Hematopoietic multipotent progenitor cell treated with erythropoietin and hydrocortisone succinate and interleukin-3 and kit ligand, for 6 days (in vitro differentiated cells): ENCODE results near the gene ST6GALNAC6.
"Not testable (repeated sequence)": the region's sequence is repeated elsewhere in the genome, so short reads cannot be mapped to it uniquely, and the experiment has no call there.

ENCODE experiments used
- DNase-seq: peaks from one replicate; pipeline ENCODE4 v3.0.0-alpha.2; 2015

The ST6GALNAC6 gene

DNA sequence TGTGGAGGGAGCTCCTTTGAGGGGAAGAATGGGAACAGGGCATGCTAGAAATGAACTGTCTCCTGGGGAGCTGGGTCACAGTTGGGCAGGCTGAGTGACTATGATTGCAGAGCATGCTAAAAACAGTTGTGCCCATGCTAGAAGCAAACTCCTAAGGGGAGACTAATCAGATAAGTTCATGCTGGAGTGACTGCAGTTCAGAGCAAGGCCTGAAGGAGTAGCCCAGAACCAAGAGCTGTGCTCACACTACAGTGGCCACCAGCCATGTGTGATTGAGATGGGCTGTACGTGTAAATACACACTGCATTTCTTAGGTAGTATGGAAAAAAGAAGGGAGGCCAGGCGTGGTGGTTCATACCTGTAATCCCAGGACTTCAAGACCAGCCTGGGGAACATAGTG, 11.6 kb downstream of the ST6GALNAC6 start:
- DNase-seq, result peak; percentile 87

DNA sequence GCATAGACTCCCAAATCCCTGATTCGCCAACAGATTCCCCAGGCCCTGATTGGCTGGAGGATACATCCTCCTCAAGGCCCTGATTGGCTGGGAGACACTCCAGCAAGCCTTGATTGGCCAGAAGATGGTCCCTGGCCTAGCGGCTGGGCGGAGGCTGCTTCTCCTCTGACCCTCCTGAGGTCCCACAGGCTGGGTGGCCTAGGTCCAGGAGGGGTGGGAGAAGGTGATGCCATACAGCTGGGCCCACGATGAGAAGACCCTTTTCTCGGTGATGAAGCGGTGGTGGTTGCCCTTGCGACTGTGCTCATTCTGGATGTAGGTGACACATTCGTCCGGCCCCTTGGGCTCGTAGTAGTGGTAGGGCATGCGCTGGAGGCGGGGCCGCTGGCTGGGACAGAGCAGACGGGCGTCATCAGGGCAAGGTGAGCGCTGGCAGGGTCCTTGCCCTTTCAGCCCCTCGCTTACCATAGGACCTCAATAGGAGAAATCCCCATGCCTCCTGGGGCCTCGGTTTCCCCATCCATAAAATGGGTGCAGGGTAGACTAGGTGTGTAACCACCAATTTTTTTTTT, 12.9 kb downstream of the ST6GALNAC6 start:
- no peak for DNase-seq

DNA sequence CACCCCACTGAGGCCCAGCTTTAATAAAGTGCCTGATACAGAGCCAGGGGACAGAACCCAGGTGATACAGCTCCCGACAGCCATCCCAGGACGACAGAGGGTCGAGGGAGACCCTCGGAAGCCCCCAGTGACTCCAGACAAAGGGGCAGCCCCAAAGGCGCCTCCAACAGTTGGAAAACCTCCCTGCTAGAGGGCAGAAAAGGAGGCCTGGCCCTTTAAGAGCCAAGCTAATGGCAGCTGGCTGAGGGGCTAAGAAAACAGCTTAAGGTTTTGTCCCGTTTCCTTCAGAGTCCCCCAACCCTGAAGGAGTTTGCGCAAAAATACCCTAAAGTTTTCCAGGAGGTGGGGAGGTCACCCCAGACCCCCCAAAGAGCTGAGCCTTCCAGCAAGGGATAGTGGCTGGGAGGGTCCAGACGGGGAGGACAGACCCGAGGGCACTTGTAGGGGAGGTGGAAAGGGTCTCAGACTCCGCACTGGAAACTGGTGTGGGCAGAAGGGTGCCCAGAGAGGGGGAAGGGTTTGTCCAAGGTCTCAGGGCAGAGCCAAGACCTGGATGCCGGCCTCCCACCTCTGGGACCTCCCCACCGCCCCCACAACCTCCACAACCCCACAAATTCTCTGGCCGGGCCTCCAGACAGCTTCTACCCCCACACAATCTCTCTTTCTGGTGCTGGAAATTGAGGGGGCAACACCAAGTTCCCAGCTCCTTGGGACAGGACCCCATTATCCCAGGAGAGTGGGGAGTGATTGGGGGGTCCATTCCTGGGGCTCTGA, 13.7 kb downstream of the ST6GALNAC6 start:
- DNase-seq, result no peak

DNA sequence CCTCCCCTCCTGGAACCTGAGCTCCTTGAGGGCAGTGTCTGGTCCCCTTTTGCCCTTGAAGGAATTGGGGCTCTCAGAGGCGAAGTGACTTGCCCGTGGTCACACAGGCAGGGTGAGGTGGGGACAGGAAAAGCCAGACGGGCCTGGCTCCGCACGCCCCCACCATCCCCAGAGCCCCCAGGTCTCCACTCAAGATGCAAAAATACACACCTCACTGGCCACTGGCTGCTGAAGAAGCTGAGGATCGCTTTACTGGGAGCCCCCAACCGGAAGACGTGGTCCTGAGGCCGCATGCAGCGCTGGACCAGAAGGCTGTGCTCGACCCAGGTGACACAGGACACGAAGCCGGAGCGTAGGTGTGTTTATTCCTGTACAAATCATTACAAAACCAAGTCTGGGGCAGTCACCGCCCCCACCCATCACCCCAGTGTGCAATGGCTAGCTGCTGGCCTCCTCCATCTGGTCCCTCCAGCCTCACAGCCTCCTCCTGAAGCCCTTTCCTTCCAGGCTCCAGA, 14.4 kb downstream of the ST6GALNAC6 start:
- no peak for DNase-seq

DNA sequence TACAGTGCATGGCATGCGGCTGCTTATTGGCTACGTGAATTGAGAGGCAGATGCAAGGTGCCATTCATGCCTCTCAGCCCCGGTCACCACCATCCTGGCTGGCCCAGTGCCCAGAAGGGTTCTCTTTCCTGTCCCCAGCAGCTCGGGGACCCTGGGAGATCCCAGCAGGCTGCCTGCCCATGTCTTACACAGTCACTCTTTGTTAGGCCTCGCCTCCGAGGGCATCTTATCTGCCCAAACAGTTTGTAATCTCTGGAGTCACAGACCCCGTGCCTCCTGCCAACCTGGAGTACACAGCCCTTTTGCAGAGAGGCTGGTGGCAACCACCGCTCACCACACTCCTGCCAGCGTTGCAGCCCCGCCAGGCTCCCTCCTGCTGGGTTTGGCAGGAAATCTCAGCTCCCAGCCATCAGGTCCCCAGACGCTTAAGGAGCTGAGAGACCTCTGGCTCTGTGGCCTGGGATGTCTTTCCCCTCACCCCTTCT, 14.9 kb downstream of the ST6GALNAC6 start:
- DNase-seq, result peak; percentile 98

DNA sequence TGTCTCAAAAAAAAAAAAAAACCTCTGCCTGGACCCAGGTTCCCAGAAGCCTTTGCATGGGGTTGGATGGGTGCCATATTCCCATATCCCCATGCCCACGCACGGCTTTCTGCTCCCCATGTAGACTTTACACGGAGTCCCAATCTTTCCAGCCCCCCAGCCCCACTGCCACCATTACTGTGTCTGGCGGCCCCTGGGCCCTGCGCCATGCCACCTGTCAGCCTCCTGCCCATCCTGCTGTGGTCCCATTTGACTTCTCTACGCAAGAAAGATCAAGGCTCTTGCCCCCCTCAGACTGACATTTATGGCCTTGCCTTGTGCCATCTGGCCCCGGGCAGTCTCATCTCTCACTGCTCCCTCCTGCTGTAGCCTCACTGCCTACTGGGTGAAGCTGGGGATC, 15.4 kb downstream of the ST6GALNAC6 start:
- DNase-seq, result no peak

DNA sequence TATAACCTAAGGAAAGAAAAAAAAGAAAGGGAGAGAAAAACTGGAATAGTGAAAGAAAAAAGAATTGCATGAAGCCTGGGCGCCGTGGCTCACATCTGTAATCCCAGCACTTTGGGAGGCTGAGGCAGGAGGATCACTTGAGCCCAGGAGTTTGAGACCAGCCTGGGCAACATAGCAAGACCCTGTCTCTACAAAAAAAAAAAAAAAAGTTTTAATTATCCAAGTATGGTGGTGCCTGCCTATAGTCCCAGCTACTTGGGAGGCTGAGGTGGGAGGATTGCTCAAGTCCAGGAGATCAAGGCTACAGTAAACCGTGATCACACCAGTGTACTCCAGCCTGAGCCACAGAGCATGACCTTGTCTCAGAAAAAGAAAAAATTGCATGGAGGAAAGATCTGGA, 17.7 kb downstream of the ST6GALNAC6 start:
- not testable (repeated sequence) for DNase-seq

DNA sequence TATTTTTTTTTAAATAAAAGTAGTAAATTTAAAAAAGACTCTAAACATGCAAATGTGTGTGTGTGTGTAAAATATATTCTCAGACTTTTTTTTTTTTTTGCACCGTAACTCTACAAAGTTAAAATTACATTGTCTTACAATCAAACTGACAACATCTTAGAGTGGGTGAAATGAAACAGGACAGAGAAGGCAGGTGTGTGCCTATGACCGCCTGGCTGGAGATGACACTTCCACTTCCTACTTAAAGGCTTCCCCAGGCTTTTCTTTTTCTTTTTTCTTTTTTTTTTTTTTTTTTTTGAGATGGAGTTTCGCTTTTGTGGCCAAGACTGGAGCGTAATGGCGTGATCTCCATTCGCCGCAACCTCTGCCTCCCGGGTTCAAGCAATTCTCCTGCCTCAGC, 19.3 kb downstream of the ST6GALNAC6 start:
- DNase-seq, result no peak

DNA sequence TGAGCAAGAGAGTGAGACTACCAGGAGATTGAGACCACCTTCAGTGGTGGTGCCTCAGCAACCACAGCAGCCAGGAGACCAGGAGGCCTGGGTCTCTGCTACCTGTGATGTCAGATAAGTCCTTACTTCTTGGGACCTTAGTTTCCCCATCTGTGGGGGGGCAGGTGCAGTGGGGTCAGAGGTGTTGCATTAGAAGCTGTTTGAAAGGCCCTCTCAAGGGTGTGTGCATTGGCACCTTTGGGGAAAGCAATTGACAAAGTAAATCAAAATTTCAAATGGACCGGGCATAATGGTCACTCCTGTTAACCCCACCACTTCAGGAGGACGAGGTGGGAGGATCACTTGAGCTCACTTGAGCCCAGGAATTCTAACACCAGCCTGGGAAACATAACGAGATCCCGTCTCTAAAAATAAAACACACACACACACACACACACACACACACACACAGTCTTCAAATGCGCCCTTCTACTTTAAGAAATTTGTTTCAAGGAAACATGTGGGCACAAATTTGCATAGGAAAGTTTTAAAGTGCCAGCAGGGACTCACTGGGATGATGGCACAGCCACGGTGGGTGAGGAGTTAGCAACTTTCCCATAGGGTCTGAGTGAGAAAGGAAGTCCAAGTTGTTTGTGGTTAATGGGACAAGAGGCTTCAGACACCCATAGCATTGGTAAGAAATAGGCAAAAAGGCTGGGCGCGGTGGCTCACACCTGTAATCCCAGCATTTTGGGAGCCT, 20.6 kb downstream of the ST6GALNAC6 start:
- DNase-seq, result no peak

DNA sequence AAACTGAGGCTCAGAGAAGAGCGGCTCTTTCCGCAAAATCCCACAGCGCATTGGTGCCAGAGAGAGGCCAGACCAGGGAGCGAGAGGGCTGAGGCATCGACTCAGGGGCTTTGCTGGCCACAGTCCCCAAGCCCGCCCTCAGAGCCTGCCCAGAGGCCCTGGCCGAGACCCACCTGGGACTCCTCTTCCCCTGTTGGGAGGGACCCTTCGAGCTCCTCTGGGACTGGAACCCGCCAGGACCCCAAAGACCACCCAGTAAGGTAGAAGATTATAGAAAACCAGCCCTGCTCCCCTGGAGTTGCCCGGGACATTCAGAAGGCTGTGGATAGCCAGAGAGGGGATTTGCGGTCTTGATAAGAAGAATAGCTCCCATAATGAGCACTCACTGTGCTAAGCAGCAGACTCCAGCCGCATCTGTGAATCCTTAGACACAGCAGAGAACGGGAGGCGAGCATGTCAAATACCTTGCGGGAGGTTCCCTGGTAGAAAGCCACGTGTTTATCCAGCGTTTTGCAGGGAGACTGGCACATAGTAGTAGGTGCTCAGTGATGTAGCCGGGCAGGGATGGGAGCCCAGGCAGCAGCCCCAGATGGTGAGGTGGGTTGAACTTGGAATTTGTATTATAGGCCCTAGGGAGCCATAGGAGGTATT, 21.3 kb downstream of the ST6GALNAC6 start:
- no peak for DNase-seq

DNA sequence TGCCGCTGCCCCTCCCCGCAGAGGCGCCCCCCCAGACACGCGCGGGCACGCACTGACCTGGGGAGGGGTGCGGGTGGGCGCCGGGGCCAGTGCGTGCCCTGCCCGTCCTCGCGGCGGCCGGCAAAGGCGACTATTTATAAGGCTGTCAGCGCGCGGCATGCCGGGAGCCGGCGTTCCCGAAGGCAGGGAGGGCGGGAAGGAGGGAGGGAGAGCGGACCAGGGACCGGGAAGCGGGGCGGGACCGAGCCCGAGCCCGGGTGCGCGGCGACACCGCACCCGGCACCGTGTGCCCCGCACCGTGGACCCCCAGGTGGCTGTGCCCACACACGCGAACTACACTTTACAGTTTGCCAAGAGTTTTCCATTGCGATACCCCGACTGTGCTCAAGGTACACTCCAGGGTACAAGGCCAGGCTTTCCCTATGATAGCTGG, 21.8 kb downstream of the ST6GALNAC6 start, which contains the start of gene AK1:
TSS of gene AK1 (minus strand) at position 110 of the 433 bp plus-strand sequence. CDS start 3,058 bp downstream, outside the sequence.
- no peak for DNase-seq

DNA sequence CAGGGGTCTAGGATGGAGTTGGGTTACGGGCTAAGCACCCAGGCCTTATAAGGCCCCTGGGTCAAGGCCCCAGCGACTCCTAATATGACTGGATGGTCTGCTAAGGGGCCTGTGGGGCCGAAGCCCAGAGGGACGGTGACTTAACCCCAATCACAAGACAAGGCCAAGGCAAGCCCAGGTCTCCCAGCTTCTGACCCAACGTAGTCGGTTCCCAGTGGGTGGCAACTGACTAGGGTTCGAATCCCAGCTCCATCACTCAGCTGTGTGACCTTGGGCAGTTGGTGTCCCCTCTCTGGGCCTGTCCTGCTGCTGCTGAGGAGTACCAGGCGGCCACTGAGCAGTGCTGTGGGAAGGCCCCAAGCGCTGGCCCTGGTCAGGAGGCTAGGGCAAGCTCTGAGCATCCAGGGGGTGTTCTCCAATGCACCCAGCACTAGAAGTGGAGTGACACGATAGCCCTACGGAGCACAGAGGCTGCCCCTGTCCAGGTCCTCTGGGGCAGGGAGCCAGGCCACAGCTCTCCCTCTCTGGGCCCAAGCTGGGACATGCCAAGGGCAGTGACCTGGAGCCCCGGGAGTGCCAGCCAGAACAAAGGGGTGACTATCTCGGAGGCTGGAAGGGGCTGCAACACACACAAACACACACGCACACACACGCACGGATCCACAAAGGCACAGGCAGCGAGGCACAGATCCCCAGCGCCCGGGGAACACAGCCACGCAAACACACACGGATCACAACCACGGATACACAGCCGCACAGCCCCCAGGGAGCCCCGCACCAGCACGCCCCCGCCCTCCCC, 22.4 kb downstream of the ST6GALNAC6 start:
- DNase-seq, result no peak

DNA sequence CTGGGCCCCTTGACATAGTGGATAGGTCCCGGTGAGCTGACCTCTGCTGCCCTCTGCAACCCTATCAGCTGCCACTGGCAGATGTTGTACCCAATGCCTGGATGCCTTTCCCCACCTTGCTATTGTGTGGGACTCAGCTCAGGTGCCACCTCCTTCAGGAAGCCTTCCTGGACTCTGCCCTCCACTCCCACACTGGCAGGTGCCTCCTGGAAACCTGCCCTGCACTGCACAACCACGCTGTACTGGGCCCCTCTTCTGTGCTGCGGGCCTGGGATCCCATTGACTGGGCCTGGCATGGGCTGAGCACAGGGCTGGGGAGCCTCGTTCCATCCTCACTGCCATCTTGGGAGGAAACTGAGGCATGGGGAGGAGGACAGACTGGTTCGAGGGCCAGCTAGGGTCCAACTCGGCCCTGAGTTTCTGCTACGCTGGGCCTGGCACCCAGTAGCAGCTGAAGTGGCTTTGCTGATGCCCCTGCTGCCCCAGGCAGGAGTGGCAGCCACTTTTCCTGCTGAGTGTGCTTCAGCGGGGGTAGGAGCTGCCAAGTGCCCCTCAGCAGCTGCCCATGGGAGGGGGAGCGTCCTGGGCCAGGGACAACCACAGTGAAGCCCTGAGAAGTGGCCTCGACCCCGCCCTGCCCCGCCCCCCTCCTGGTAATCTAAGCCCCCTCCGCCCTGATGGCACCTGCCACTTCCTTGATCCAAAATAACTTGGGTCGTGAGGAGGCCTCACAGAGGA, 23.2 kb downstream of the ST6GALNAC6 start:
- no peak for DNase-seq

DNA sequence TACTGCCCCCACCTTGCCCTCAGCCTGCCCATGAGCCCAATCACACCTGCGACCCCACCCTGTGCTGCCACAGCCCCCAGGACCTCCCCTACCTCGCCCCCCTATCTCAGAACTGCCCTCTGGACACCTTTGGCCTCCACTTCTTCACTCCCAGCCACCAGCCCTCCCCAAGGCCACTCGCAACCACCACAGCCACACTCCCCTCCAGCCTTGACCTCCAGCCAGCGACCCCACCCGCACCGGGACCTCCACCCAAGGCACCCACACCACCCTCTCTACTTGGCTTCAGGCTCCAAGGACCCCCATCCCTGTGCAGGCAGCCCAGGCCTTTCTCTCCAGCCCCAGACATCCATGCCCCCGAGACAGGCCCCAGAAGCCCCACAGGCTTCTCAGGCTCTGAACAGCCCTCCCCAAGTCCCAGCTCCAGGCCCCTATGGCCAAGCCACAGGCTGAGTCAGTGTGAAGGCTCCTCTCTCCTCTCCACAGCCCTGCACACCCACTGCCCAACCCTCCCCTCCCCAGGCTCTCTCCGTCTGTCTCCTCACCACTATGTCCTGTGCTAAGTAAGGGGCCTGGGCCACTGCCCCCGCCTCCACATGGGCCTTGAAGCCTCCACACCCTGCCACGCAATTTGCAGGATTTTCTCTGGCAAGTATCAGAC, 24.0 kb downstream of the ST6GALNAC6 start:
- DNase-seq, result no peak

DNA sequence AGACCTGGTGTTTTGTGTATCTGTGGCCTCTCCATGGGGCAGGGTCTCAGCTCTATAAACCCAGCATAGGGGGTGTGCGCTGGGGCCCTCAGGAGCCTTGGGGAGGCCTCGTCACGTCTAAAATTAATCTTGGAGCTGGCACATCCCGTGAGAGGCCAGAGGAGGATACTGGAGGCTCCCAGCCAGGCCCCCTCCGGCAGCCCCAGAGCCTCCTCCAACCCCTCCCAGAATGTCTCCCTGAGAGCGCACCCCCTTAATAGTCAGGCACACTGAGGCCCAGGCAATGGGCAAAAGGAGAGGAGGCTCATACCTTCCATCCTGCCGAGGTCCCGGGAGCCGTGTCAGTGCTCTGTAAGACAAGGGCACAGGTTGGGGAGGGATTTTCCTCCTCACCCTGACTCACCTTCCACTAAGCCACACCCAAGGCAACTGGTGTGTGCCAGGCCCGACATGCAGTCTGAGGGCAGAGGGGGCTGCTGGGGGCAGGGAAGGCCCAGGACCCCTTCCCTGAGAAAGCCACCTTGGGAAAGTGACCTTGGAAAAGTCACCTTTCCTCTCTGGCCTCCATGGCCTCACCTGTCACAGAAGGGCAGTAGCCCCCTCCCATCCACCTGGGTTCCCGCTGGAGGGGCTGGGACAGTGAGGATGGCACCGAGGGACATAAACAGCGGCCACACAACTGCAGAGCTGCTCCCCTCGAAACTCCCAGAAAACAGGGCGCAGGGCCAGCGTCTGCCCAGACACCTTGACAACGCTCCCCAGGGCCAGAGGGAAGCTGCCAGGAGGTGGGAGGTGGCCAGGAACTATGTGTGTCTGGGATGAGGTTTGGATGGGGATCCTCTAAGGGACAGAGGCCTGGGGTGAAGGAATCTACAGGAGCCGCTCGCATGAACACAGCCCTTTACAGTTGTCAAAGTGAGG, 24.8 kb downstream of the ST6GALNAC6 start:
- DNase-seq, result no peak

DNA sequence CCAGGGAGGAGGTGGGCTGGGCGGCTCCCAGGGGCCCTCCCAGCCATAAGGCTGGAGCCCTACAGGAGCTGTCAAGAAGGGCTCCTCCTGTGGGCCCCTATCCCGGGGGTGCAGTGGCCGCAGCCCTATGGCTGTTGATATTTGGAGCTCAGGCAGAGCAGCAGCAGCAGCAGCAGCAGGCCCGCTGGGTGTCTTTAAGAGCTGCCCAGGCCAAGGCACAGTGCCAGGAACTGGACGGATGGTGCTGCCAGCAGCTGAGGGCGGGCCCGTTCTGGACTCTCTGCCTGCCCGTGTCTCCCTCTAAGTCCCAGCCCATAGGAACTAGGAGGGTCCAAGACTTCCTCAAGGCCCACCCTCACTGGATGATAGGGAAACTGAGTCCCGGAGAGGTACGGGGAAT, 25.5 kb downstream of the ST6GALNAC6 start:
- no peak for DNase-seq

DNA sequence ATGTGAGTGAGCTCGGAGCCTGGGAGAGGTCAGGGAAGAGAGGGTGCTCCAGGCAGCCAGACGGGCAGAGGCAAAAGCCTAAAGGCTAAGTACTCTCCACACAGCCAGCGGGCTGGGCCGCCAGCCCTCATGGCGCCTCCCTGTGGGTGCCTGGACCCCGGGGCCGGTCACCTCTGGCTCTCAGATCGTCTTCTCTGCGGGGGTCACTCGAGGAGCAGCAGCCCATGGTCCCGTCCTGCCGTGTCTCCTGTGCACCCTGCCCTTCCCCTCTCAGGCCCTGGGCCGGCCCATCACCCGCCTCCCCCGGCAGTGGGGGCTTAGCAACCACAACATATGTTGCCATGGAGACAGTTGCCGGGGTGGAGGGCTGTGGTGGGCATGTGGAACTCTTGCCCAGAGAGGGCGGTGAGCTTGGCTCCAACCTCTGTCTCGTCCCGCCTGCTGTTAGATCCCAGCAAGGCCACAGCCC, 26.1 kb downstream of the ST6GALNAC6 start:
- DNase-seq, result no peak

DNA sequence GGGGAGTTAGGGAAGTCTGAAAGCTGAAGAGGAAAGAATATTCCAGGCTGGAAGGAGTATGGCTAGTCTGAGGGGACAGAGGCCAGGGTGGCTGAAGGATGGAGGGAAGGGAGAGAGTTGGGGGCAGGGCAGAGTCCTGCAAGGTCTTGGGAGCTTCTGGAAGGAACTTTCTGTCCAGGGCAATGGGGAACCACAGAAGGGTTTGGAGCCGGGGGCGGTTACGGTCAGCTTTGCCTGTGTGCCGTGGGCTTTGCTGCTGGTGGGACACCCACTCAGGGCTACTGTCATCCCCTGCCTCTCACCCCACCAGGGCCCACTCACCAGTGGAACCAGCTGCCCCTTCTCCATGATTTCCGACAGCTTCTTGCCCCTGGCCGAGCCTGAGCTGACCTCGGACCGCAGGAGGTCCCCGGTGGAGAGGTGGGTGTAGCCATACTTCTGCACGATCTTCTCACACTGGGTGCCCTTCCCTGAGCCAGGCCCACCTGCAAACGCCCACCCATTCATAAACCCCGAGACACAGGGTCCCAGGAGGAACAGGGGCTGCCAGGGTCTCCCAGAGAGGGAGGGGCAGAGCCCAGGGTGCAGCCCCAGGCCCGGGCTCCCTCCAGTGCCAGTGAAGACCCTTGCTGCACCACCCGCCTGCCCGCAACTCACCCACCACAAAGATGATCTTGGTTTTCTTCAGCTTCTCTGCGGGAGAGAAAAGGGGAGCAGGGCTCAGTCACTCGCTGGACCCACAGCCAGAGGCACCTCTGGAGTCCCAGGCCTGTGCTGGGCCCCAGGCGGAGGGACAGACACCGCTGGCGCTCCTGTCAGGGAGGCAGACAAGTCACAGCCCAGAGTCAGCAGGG, 26.8 kb downstream of the ST6GALNAC6 start:
- DNase-seq, result no peak
